ENCODE data around the gene CCHCR1.
A peak's percentile ranks its signal among the peaks of the same experiment; 100 is the strongest.

Gene CCHCR1

DNA sequence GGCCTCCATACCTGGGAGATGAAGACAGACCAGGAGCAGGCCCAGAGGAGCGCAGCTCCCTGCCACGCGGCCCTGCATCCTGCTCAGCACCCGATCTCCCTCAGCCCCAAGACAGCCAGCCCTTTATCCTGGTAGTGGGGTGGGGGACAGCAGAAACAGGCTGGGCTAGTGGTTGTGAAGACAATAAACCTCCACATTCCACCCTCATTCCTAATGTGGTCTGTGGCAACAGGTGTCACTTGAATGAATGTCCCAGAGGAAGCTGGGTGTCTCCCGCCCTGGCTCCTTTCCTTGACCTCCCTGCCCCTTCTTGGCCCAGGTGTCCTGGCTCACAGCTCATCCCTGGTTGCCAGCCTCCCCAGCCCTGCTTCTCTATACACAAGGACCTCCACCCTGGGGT is 45.1 kb downstream of the CCHCR1 start, which contains the start of gene C6orf15:
Gene C6orf15 (minus strand): TSS at position 98 of the 400 bp plus-strand sequence. CDS start 20 bp downstream, at position 78.
- no peak for DNase-seq (ENCODE audit: low read depth in 1 of 2, low spot score in 1 of 2)

DNA sequence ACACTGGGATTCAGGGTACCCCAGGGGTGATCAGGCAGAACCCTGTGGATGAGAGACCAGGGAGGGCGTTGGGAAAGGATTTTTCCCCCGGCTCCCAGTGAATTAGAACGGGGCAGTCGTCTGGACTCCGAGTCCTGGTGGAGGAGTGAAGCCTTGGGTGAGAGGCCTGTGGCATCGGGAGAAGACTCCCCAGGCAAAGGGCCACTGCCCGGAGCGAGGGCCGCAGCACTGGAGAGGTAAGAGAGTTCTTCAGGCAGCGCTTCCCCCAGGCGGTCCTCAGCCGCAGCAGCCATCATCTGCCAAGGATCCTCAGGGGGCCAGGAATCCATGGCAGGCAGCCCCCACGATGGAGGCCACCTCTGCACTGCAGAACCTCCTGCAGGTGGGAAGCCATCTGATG is 45.9 kb downstream of the CCHCR1 start:
- DNase-seq (ENCODE audit: low read depth in 1 of 2, low spot score in 1 of 2) = no peak

DNA sequence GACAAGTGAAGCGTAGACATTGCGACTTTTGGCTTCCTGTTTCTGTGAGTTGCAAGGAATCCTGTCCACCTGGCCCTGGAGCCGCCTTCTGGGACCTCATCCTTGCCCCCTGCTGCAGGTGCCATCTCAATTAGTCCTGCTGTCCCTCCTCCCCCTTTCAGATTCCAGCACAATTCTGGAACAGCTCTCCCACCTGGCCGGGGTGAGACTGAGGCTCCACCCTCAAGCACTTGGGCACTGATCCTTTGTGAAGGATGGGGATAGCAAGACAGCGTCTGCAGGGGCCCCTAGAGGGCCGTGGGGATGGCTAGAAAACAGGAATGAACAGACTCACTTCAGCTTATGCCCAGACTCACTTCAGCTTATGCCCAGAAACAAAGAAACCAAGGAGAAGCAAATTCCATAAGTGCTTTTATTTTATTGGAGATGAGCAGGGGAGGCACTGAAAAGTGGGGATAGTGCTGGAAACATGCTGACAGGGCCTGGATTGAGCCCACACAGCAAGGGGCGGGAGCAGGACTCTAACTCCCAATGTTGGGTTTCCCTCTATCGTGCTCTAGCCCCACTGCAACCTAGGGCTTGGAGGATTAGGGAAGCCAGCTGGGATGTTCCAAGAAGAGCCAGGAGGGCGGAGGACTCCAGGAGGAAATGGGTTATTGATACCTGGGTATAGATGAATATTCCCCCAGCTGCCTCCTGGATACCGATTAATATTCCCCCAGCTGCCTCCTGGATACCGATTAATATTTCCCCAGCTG is 46.6 kb downstream of the CCHCR1 start:
- DNase-seq (ENCODE audit: low read depth in 1 of 2, low spot score in 1 of 2) = no peak

DNA sequence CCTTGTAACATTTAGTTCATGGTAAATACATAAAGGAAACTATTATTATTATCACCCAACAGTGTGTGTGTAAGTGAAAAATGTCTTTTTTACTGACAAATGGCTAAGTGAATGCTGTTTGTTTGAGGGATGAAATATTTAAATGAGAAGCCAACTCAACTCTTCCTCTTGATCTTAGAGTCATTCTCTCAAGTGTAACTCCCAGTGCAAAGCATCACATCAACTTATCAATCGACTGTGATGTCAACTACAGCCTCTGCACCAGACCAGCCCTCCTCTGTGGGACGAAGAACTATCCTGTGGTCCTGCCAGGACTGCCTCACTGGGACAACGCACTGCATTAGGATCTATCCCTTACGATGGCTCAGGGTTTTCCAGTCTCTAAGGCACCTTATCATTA is 50.5 kb downstream of the CCHCR1 start:
- DNase-seq (ENCODE audit: low read depth in 1 of 2, low spot score in 1 of 2) = no peak

DNA sequence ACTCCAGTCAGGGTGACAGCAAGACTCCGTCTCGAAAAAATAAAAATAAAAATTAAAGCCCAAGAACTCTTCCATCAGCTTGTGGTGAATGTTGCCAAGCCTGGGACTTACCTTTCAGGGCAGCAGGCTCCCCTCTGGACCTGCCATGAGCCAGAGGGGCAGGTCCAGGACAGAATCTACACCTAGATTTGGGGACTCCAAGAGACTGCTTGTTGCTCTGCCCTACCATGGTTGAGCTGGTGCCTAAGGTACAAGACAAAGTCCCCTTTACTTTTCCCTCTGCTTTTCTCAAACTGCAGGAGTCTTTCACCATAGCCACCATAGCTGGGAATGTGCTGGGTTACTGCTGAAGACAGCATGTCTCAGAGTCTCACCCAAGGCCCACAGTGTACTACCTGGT is 54.5 kb downstream of the CCHCR1 start:
- no peak for DNase-seq (ENCODE audit: low read depth in 1 of 2, low spot score in 1 of 2)

DNA sequence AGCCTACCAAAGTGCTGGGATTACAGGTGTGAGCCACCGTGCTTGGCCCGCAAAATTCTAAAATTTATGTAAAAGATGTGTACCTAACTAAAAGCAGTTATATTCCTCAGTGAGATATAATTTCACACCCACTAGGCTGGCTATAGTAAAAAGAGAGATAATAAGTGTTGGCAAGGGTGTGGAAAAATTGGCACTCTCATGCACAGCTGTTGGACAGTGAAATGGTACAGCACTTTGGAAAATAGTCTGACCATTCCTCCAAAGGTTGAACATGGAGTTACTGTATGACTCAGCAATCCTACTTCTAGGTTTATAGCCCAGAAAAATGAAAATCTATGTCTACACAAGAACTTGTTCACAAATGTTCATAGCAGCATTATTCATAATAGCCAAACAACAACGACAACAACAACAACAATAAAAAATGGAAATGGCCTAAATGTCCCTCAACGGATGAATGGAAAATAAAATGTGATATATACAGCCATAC is 59.1 kb downstream of the CCHCR1 start:
- no peak for DNase-seq (ENCODE audit: low read depth in 1 of 2, low spot score in 1 of 2)

DNA sequence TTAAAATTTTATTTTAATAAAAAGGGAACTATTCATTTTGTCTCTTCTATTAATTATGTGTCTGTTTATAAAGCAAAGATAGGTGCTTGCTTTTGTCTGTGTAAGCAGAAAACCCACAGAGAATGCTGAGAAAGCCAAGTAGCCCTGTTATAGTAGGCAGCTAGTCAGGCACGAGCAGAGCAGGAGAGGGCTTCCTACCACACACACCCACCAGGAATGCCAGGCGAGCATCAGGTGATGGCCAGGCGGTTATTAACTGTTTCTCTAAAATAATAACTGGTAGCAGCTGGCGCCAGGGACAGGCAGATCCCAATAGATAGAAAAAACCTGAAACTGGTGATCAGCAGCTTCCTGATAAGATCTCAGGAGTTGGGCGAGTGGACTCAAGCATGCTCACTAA is 60.9 kb downstream of the CCHCR1 start:
- no peak for DNase-seq (ENCODE audit: low read depth in 1 of 2, low spot score in 1 of 2)

DNA sequence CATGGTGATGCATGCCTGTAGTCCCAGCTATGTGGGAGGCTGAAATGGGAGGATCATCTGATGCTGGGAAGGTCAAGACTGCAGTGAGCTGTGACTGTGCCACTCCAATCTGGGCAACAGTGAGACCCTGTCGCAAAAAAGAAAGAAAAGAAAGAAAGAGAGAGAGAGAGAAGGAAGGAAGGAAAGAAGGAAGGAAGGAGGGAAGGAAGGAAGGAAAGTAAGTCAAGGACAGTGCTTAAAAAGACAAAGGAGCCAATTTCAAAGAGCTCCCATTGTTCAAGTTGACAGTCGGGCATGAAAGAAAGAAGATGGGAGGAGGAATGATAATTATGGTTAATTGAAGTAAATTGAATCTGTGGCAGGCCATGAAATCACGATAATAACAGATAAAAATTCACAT is 61.4 kb downstream of the CCHCR1 start:
- DNase-seq (ENCODE audit: low read depth in 1 of 2, low spot score in 1 of 2) = no peak

DNA sequence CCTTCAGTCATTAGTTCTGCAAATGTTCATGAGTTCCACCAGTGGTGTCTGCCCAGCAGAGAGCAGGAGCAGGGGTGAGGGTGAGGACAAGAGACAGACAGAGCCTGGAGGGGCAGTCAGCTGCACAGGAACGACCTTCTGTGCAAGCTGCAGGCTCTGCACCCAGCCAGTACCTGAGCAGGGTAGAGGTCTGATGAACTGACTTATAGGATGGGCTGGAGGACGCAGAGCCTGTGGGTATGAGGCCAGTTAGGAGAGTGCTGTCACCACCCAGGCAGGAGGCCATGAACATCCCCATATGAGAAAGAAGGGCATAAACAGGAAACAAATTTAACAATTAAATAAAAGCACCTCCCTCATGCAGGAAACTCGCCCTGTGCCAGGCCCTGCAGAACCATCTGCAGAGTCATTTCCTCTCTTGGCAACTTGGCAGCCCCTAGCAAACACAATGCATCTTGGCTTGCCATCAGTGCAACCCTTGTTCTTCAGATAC is 63.2 kb downstream of the CCHCR1 start:
- peak in 1 of 2 donors; percentile 27 for DNase-seq (ENCODE audit: low read depth in 1 of 2, low spot score in 1 of 2)

DNA sequence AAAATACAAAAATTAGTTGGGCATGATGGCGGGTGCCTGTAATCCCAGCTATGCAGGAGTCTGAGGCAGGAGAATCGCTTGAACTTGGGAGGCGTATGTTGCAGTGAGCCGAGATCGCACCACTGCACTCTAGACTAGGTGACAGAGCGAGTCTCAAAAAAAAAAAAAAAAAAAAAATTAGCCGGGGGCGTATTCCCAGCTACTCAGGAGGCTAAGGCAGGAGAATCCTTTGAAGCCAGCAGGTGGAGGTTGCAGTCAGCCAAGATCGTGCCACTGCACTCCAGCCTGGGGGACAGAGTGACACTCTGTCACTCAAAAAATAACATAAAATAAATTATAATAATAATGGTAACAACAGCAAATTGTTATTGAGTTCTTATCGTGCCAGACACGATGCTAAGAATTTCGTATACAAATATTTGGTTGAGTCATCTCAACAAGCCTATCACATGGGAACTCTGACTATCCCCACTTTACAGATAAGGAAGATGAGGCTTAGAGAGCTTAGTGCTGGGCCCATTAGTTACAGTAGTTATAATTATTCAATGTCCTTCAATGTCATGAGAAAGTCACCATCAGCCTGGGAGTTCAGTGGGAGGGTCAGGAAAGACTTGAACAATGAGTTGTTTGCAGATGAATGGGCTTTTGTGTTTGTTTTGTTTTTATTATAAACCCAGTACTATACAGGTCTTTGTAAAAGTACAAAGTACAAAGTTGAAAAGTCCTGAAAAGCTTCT is 64.7 kb downstream of the CCHCR1 start:
- no peak for DNase-seq (ENCODE audit: low read depth in 1 of 2, low spot score in 1 of 2)

All from activated T-helper 1 cell treated with anti-CD3 and anti-CD28 coated beads, Interleukin-2, amount 50 U/mL, for 16 hours (primary cell).